RWPE2 (cell line): ENCODE measurements around the gene NADK.

ENCODE experiments used
- ATAC-seq: fragments of 200-7000 bp; cut with Tn5 transposase; 3 replicates; pipeline ENCODE4 v1.9.1; 2021; ENCODE audit warnings: low read depth
- DNase-seq: peaks from one replicate; pipeline ENCODE4 v3.0.0-alpha.2; 2020; ENCODE audit warnings: low spot score
- H3K27ac ChIP-seq: fragments of 450-650 bp; 2 replicates; pipeline ENCODE4 v1.5.1; 2017; ENCODE audit warnings: mild to moderate bottlenecking; ENCODE audit not compliant: poor library complexity, severe bottlenecking
- H3K27me3 ChIP-seq: fragments of 250-450 bp; sonication (Bioruptor Pico); 2 replicates; pipeline ENCODE4 v1.5.1; 2021; ENCODE audit warnings: mild to moderate bottlenecking, moderate library complexity; ENCODE audit not compliant: insufficient read depth, poor library complexity, severe bottlenecking
- H3K36me3 ChIP-seq: fragments of 250-450 bp; sonication (Bioruptor Pico); 2 replicates; pipeline ENCODE4 v1.5.1; 2020; ENCODE audit warnings: low read depth, mild to moderate bottlenecking, moderate library complexity
- H3K4me1 ChIP-seq: fragments of 250-450 bp; sonication (Bioruptor Pico); 2 replicates; pipeline ENCODE4 v1.5.1; 2021; ENCODE audit warnings: mild to moderate bottlenecking, moderate library complexity; ENCODE audit not compliant: insufficient read depth, poor library complexity, severe bottlenecking
- H3K4me3 ChIP-seq: fragments of 250-450 bp; sonication (Bioruptor Pico); 2 replicates; pipeline ENCODE4 v1.5.1; 2021; ENCODE audit warnings: mild to moderate bottlenecking, moderate library complexity; ENCODE audit not compliant: severe bottlenecking
- H3K9me3 ChIP-seq: fragments of 250-450 bp; sonication (Bioruptor Pico); 2 replicates; pipeline ENCODE4 v1.5.1; 2021; ENCODE audit warnings: mild to moderate bottlenecking, moderate library complexity; ENCODE audit not compliant: severe bottlenecking
- CTCF ChIP-seq: fragments of 450-650 bp; IDR thresholded peaks from one replicate; pipeline ENCODE4 v1.5.1; 2017; ENCODE audit warnings: mild to moderate bottlenecking, moderate library complexity; ENCODE audit not compliant: poor library complexity, severe bottlenecking

NADK gene

DNA sequence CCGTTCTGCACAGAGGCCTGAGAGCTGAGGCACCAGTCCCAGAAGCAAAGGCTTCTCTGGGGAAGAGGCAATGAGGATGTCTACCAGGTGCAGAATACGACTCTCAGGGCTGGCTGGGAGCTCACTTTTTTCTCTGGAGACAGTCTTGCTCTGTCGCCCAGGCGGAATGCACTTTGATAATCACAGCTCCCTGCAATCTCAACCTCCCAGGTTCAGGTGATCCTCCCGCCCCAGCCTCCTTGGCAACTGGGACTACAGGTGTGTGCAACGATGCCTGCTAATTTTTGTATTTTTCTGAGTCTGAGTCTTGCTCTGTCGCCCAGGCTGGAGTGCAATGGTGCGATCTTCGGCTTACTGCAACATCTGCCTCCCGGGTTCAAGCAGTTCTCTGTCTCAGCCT lies 17.6 kb downstream of the NADK start:
- no peak overlapping the region for H3K4me3 ChIP-seq
- H3K36me3 ChIP-seq: peaks cover 79% of the 10 kb centered on the region
- no peaks in the 10 kb centered on the region for H3K9me3 ChIP-seq
- no peaks in the 10 kb centered on the region for H3K27me3 ChIP-seq
- no peak for DNase-seq
- H3K27ac ChIP-seq: no peak overlapping the region
- TF ChIP-seq CTCF: no peak
- peaks cover 10% of the 10 kb centered on the region for H3K4me1 ChIP-seq
- ATAC-seq: no peak

GRCh38 chr1:1760345-1760650 lies 18.0 kb downstream of the NADK start:
- H3K27ac ChIP-seq: no peak overlapping the region
- no peaks in the 10 kb centered on the region for H3K9me3 ChIP-seq
- no peaks in the 10 kb centered on the region for H3K27me3 ChIP-seq
- peaks cover 77% of the 10 kb centered on the region for H3K36me3 ChIP-seq
- no peak for ATAC-seq
- DNase-seq: no peak
- H3K4me1 ChIP-seq: peaks cover 10% of the 10 kb centered on the region
- H3K4me3 ChIP-seq: no peak overlapping the region
- no peak for TF ChIP-seq CTCF

DNA sequence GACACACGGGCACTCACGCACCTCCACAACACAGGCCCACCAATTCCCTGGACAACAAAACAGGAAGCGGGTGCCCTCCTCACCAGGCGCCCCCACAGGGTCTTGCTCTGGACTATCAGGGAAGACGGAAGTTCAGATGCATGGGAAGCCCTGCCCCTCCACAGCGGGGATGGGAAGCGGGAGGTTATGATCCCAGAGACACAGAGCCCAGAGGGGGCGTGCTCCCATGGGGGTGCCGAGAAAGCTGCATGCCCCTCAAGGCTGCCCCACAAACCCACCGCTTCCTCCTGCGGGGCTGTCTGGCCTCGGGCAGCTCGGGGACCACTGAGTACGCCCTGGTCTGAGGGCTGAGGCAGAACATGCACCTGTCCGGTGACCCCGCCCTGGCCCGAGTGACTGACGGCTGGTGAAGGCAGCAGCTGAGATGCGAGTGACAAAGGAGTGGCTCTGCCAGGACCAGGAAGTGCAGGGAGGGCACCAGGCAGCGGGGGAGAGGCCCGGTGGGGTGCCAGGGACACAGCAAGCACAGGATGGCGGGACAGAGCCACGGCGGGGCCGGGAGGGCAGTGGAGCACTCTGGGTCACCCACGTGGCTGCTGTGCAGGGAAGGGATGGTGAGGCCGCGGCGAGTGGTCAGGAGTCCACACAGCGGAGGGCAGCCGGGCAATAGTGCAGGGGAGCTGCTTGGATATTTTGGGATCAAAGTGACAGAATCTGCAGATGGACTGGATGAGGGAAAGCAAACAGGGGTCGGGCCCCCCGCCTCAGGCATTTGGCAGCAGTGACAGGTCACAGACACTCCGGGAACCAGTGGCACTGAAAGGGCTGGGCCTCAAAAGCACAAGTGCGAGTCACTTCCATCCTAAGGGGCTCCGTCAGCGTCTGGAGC lies 18.6 kb downstream of the NADK start:
- Histone ChIP-seq H3K36me3 (peaks cover 77% of the 10 kb centered on the region), H3K4me3 (no peak overlapping the region), H3K27me3 (no peaks in the 10 kb centered on the region), H3K9me3 (no peaks in the 10 kb centered on the region), H3K27ac (peak overlapping the region; percentile 39), H3K4me1 (peaks cover 10% of the 10 kb centered on the region)
- ATAC-seq: no peak
- TF ChIP-seq CTCF: no peak
- no peak for DNase-seq

GRCh38 chr1:1758692-1759455 lies 19.4 kb downstream of the NADK start:
- Histone ChIP-seq H3K27ac (peak overlapping the region; percentile 39), H3K36me3 (peaks cover 76% of the 10 kb centered on the region), H3K4me3 (no peak overlapping the region), H3K9me3 (no peaks in the 10 kb centered on the region), H3K4me1 (peaks cover 10% of the 10 kb centered on the region), H3K27me3 (no peaks in the 10 kb centered on the region)
- DNase-seq: peak; percentile 84
- peak; percentile 89 for ATAC-seq
- no peak for TF ChIP-seq CTCF
